Aorta (tissue), 5 donors: Measurements from ENCODE around the gene RAB24. TPM values are rescaled to one million over a fixed set of nuclear protein-coding genes. Genes with fewer than 3 reads are reported as not detected.

Experiments
- ATAC-seq: fragments of 200-7000 bp; cut with Tn5 transposase; one replicate; pipeline ENCODE4 v1.9.1; 2022; ENCODE audit warnings: moderate library complexity; ENCODE audit not compliant: low FRiP score
- DNase-seq, 2 donors: peaks; one replicate each; pipeline ENCODE4 v3.0.0-alpha.2; 2020
- H3K27ac ChIP-seq, 2 donors: one replicate each; pipeline ENCODE4 v1.5.1; 2013; ENCODE audit warnings: low read length in 2 of 2, mild to moderate bottlenecking in 2 of 2, moderate library complexity in 2 of 2, control low read depth in 1 of 2, inconsistent platforms in 1 of 2, low read depth in 1 of 2
- H3K27me3 ChIP-seq, 2 donors: one replicate each; pipeline ENCODE4 v1.6.1; 2013; ENCODE audit warnings: control low read depth in 1 of 2, low read length in 1 of 2, mild to moderate bottlenecking in 1 of 2, moderate library complexity in 1 of 2; ENCODE audit not compliant: insufficient read depth in 2 of 2, control insufficient read depth in 1 of 2
- H3K36me3 ChIP-seq, 2 donors: one replicate each; pipeline ENCODE4 v1.6.1; 2013; ENCODE audit warnings: control low read depth in 1 of 2, low read length in 1 of 2, mild to moderate bottlenecking in 1 of 2; ENCODE audit not compliant: insufficient read depth in 2 of 2, control insufficient read depth in 1 of 2
- H3K4me1 ChIP-seq, 2 donors: one replicate each; pipeline ENCODE4 v1.6.1; 2013; ENCODE audit warnings: low read length in 2 of 2, control low read depth in 1 of 2, mild to moderate bottlenecking in 1 of 2, moderate library complexity in 1 of 2; ENCODE audit not compliant: insufficient read depth in 2 of 2, control insufficient read depth in 1 of 2
- H3K4me3 ChIP-seq, 2 donors: one replicate each; pipeline ENCODE4 v1.5.1; 2013; ENCODE audit warnings: low read length in 2 of 2, control low read depth in 1 of 2, mild to moderate bottlenecking in 1 of 2
- H3K9me3 ChIP-seq: one replicate; pipeline ENCODE4 v1.6.1; 2013; ENCODE audit warnings: mild to moderate bottlenecking, low read length; ENCODE audit not compliant: control insufficient read depth
- WGBS, 2 donors: extraction: QIAGEN DNeasy Blood & Tissue Kit; methylation state at CpG; one replicate each; pipeline ENCODE4 v1.1.7; 2013; 5-methylcytosine and 5-hydroxymethylcytosine counted together
- intact Hi-C, 2 donors: fragments of 100-400 bp; cut with DNase I; formaldehyde crosslinking; loops; one replicate each; pipeline versions ENCODE4 v1.14.2 to v1.15.0; 2022
- polyA plus RNA-seq, 2 donors: library from polyadenylated mRNA; stranded (reverse); fragments of 200-250 nt; gene quantifications; one replicate each; pipeline ENCODE4 v1.2.3, GENCODE V29; 2013
- total RNA-seq, 2 donors: library from RNA; stranded (reverse); fragmentation: NEBNext Ultra II Directional; extraction: Animal tissue kit (Norgen Biotek cat#: 25700); gene quantifications; one replicate each; pipeline ENCODE4 v1.2.1, GENCODE V29; 2021
- donor health status: healthy with polysubstance abuse.
- donor health status: Bipolar disorder and iron deficiency.
- donor health status: DM: no; HTN: no; CAD: no.
- donor health status: DM: no; HTN: no; CAD: no.
- donor health status: DM: yes; HTN: yes; CAD: no.

The RAB24 gene
- total and polyA plus RNA-seq, 4 donors: 19.6 to 80.7 (median 39.1) TPM

- WGBS, 2 donors: 63 to 79% methylated on average over 1 of the region's 1 CpG
- Histone ChIP-seq H3K4me1 (no peaks in the 10 kb centered on the region), H3K9me3 (no peaks in the 10 kb centered on the region), H3K4me3 (no peak overlapping the region), H3K27me3 (no peaks in the 10 kb centered on the region), H3K27ac (no peak overlapping the region), H3K36me3 (peaks cover 0 to 3% of the 10 kb centered on the region in 2 donors)
- DNase-seq (no peak), ATAC-seq (no peak)
- intact Hi-C loops: loop anchor here in 1 of 2 donors (5.0 kb wide), 1 partner anchor 141 kb away; no protein-coding TSS in a partner anchor
Measured at GRCh38 chr5:177253252-177253651, 50.3 kb downstream of the RAB24 start.

Other genes starting within 250 kb of the RAB24 start
- under 1 TPM; 0.23 to 0.57 TPM for gene FGFR4, start 216.8 kb downstream of the RAB24 start, total RNA-seq
- gene FGFR4, start 216.8 kb downstream of the RAB24 start, polyA plus RNA-seq: under 1 TPM; 0.18 to 0.50 TPM
- 10 to 100 TPM; 63.7 to 96.9 TPM for gene NSD1, start 169.9 kb downstream of the RAB24 start, total RNA-seq
- gene NSD1, start 169.9 kb downstream of the RAB24 start, polyA plus RNA-seq: 1 to 10 TPM; 6.8 to 6.9 TPM
- gene PRELID1, start 80 bp upstream of the RAB24 start, total RNA-seq: 10 to 100 TPM; 57.2 to 72.7 TPM
- gene PRELID1, start 80 bp upstream of the RAB24 start, polyA plus RNA-seq: 100 to 1,000 TPM in 1 of 2 donors, 10 to 100 TPM in 1; 91.0 to 104 TPM
- 1 to 10 TPM; 9.1 to 9.2 TPM for gene MXD3, start 8.2 kb upstream of the RAB24 start, total RNA-seq
- 10 to 100 TPM in 1 of 2 donors, 1 to 10 TPM in 1; 4.1 to 52.6 TPM for gene MXD3, start 8.2 kb upstream of the RAB24 start, polyA plus RNA-seq
- 10 to 100 TPM; 86.2 to 89.0 TPM for gene LMAN2, start 47.9 kb upstream of the RAB24 start, total RNA-seq
- 100 to 1,000 TPM; 142 to 145 TPM for gene LMAN2, start 47.9 kb upstream of the RAB24 start, polyA plus RNA-seq
- 10 to 100 TPM in 1 of 2 donors, 1 to 10 TPM in 1; 8.8 to 15.0 TPM for gene RGS14, start 54.2 kb upstream of the RAB24 start, total RNA-seq
- 1 to 10 TPM; 5.7 to 9.4 TPM for gene RGS14, start 54.2 kb upstream of the RAB24 start, polyA plus RNA-seq
- not detected for gene SLC34A1, start 80.7 kb upstream of the RAB24 start, total RNA-seq
- gene SLC34A1, start 80.7 kb upstream of the RAB24 start, polyA plus RNA-seq: not detected
- not detected for gene PFN3, start 96.9 kb upstream of the RAB24 start, total RNA-seq
- not detected for gene PFN3, start 96.9 kb upstream of the RAB24 start, polyA plus RNA-seq
- gene F12, start 105.8 kb upstream of the RAB24 start, total RNA-seq: under 1 TPM; 0.23 to 0.33 TPM
- gene F12, start 105.8 kb upstream of the RAB24 start, polyA plus RNA-seq: 1 to 10 TPM in 1 of 2 donors, not detected in 1; 1.8 TPM
- 10 to 100 TPM; 26.8 to 27.6 TPM for gene GRK6, start 123.0 kb upstream of the RAB24 start, total RNA-seq
- 10 to 100 TPM; 13.0 to 14.1 TPM for gene GRK6, start 123.0 kb upstream of the RAB24 start, polyA plus RNA-seq
- 1 to 10 TPM; 1.9 to 2.0 TPM for gene PRR7, start 143.1 kb upstream of the RAB24 start, total RNA-seq
- gene PRR7, start 143.1 kb upstream of the RAB24 start, polyA plus RNA-seq: under 1 TPM in 1 of 2 donors, not detected in 1; 0.74 TPM
- 100 to 1,000 TPM in 1 of 2 donors, 10 to 100 TPM in 1; 66.3 to 140 TPM for gene DBN1, start 169.9 kb upstream of the RAB24 start, total RNA-seq
- 10 to 100 TPM; 23.7 to 68.9 TPM for gene DBN1, start 169.9 kb upstream of the RAB24 start, polyA plus RNA-seq
- 100 to 1,000 TPM; 510 to 729 TPM for gene PDLIM7, start 193.9 kb upstream of the RAB24 start, total RNA-seq
- gene PDLIM7, start 193.9 kb upstream of the RAB24 start, polyA plus RNA-seq: 1,000 to 10,000 TPM in 1 of 2 donors, 100 to 1,000 TPM in 1; 184 to 1,248 TPM
- 10 to 100 TPM; 15.0 to 21.6 TPM for gene DOK3, start 206.1 kb upstream of the RAB24 start, total RNA-seq
- 1 to 10 TPM; 2.7 to 4.4 TPM for gene DOK3, start 206.1 kb upstream of the RAB24 start, polyA plus RNA-seq
- gene DDX41, start 213.2 kb upstream of the RAB24 start, total RNA-seq: 10 to 100 TPM; 45.0 to 54.9 TPM
- gene DDX41, start 213.2 kb upstream of the RAB24 start, polyA plus RNA-seq: 10 to 100 TPM; 46.5 to 95.4 TPM